T1000 (cell line): ENCODE measurements around the gene MAB21L4.
"Not testable (repeated sequence)": the region's sequence is repeated elsewhere in the genome, so short reads cannot be mapped to it uniquely, and the experiment has no call there.

Source experiments
- DNase-seq: peaks from one replicate; lab custom pipeline; 2025; ENCODE audit warnings: mixed read lengths; lab: John Stamatoyannopoulos, UW

MAB21L4 gene

DNA sequence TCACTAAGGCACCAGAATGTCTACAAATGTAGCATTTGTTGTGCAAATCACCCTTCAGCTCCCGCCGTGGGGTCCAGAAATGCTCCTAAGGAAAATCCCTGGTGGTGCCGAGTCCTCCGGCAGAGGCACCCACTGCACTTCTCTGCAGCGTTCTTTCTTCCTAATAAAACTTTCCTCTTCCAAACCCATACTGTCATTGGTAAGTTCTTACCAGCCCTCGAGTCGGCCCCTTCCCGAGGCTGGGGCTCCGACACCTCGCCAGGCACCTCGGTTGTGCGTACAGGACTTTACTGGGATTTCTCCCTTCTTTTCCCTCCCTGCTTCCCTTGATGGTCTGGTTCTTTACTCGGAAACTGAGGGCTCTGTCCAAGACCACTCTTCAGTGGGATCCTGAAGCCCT is 37.6 kb downstream of the MAB21L4 start:
- DNase-seq, result no peak

DNA sequence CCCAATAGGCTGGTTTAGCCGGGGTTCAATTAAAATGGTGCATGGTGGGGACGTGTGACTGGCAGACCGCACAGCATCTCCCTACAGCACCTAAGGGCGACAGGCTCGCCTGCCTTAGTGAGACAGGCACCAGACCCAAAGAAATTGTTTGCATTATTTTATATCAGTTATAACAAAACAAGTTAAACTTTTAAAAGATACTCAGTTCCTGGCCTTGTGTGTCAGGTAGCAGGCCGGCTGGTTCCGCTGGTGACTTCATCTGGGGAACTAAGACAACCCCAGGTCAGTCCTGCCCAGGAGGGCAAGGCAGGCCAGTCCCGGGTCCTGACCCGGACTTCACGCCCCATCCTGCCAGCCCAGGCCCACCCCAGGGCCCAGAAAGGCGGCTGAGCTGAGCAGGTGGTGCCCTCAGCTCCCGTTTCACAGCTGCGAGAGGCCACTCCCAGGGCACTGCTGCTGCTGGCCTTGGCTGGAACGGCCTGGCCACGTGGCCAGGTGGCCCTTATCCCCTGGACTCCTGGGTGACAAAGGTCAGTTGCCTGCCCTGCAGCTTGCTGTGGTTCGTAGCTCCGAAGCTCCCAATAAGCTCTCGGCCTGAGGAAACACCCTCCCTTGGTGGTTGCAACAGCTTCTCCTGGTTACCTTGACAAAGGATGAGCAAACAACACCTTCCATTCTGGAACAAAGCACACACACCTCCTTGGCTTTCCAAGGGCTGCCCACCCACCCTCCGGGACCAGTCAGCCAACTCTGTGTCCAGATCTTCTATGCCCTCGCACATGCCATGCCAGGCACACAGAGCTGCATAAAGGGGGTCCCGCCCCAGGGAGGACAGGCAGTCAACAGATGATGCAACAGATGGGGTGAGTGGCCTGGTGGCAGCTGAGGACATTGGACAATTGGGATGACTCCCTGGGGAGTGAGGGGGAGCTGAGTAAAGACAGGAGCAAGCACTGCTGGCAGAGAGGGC is 38.6 kb downstream of the MAB21L4 start:
- no peak for DNase-seq

DNA sequence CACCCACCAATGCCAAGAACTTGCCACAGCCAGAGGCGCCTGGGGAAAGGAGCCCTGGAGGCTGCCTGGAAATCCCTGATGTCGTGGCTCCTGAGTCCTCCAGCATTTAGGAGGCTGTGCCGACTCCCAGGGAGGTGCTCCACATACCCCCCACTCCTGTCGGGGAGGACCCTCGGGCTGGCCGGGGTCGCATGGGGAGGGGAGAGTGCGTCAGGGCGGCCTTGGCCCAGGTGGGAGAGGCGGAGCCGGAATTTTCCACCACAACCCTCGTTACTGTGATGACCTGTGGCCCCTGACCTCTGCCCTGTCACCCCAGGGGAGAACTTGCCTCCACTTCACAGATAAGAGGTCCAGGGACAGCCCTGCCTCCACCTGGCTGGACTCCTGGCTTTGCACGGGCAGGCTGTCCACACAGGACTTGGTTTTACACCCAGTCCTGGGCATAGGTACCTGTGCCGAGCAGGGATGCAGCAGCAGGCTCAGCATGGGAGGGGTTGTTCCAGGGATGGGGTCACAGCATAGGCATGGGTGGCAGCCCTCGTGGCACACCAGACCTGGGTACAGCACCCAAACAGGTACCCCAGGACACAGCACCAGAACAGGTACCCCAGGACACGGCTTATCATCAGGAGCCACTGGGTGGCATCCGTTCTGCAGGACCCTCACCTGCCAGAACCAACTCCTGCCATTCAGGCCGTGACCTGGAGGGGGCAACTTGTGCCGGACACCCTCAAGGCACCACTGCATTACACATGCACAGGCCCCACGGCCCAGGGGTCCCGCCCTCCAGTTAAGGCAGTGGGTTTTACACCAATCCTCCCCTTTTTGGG is 39.6 kb downstream of the MAB21L4 start:
- no peak for DNase-seq

DNA sequence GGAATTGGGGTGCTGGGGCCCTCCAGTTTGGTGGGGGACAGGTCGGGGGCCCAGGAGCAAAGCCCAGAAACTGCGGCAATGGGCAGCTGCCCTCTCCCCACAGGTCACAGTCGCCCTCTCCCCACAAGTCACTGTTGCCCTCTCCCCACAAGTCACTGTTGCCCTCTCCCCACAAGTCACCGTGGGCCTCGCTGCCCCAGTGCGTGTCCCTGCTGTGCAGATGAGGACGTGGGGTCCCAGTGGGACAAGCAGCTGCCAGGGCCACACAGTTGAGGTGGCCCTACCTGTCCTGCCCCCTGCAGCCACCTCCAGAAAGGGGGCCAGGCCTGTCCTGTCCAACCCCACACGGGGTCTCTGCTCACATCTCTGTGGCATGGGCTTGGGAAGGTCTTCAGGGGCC is 40.3 kb downstream of the MAB21L4 start:
- no peak for DNase-seq

DNA sequence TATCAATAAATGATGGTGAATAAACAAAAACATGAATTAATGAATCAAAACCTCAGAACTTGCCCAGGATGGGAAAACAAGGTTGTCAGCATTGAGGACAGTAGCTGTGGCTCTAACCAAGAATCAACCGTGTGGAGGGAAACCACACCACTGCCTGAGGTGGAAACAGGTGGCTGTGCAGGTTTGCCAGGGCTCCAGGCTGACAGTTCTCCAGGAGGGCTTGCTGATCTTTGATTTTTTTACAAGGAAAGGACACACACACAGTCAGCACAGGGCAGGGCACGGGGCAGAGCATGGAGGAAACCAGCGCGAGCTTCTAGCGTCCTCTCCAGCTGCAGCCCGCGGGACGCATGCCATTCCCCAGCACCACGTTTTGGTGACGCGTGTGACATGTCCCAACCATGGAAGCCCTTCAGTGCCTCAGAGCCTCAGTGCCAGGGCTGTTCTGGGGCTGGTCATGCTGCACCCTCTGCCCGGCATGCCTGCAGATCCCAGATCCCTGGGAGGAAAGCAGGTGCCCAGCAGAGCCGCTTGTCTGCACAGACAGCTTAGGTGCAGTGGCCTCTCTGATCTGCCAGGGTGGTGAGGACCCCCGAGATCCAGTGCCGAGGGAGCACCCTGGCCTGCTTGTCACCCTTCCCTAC is 43.2 kb downstream of the MAB21L4 start:
- no peak for DNase-seq

DNA sequence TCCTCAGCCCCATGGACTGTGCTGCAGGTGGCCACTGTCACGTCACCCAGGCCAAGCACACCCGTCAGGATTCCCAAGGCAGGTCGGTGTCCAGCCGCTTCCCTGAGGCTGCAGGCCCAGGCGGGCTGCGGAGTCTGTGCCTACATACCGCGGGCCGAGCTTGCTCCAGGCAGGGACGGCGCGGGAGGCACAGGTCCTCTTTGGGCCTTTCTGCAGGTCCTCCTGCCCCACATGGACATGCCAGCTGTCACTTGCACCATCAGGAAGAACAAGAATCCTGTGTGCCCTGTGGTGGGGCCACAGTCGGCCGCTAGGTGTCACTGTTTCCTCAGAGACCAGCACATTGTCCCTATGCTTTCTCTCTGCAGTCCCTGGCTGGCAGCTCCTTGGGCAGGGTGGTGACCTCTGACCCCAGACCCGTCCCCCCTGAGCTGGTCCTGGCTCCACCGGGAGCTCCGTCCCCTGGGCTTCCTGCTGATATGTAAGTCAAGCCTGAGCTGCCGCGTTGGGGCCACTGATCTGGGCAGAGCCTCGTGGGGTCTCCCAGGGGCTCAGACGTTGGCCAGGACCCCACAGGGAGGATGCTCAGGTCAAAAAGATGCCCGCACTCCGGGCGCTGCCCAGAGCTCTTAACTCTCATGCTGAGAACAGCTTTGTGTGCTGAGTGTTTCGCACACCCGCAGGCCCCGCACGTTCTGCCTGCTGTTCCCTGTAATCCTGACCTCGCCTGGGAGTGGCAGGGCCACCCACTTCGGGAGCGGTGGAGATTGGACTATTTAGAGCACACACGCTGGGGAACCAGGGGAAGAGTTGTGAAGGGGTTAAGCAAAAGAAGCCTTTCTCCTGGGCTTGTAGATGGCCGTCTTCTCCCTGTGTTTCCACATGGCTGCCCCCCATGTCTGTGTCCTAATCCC is 44.6 kb downstream of the MAB21L4 start:
- DNase-seq, result peak; percentile 71

DNA sequence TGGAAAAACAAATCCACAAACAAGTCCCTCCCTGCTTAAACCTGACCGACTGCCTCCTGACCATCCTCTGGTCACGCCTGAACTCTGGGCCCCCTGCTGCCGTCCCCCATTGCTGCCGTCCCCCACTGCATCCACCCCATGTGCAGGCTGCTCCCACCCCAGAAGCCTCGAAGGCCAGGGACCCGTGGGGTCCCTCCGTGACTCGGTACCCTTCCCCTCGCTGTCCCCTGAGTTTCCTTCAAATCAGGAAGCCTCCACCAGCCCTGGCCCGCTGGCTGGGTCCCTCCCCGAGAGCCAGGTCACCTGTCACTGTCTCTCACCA is 45.2 kb downstream of the MAB21L4 start:
- no peak for DNase-seq

DNA sequence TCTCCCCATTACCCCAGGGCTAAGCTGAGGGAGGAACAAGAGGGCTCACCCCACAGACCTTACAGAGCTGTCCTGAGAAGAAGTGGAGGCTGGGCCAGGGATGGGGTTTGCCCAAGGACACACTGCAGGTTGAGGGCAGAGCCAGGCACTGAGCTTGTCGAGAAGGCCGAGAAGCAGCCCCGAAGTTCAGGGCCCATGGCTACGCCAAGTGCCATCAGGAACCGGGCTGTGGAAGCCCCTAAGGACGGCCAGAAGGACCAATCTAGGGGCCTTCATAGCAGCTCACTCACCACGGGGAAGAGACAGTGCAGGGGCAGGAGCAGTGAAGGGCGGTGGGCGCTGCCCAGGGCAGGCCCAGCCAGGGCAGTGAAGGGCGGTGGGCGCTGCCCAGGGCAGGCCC is 45.9 kb downstream of the MAB21L4 start:
- DNase-seq, result no peak

DNA sequence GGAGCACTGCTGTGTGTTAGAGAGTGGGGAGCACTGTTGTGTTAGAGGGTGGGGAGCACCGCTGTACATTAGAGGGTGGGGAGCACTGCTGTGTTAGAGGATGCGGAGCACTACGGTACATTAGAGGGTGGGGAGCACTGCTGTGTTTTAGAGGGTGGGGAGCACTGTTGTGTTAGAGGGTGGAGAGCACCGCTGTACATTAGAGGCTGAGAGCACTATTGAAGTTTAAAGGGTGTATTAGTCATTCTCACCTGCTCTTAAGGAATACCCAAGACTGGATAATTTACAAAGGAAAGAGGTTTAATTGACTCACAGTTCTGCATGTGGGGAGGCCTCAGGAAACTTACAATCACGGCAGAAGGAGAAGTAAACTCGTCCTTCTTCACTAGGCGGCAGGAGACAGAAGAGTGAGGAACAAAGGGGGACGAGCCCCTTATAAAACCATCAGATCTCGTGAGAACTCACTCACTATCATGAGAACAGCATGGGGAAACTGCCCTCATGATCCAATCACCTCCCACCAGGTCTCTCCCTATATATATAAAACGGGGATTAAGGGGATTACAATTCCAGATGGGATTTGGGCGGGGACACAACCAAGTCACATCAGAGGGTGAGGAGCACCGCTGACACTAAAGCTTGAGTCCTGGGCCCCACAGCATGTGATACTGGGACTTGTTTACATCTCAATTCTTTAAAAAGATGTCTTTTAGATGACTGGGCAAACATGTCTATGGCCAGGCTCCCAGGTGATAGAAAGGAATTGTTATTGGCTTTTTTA is 46.9 kb downstream of the MAB21L4 start:
- DNase-seq, result no peak

DNA sequence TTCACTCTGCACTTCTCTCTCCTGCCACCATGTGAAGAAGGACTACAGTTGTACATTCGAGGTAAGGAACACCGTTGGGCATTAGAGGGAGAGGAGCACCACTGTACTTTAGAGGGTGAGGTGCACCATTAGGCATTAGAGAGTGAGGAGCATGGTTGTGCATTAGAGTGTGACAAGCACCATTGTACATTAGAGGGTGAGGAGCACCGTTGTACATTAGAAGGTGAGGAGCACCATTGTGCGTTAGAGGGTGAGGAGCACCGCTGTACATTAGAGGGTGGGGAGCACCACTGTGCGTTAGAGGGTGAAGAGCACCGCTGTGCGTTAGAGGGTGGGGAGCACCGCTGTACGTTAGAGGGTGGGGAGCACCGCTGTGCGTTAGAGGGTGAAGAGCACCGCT is 48.1 kb downstream of the MAB21L4 start:
- no peak for DNase-seq

DNA sequence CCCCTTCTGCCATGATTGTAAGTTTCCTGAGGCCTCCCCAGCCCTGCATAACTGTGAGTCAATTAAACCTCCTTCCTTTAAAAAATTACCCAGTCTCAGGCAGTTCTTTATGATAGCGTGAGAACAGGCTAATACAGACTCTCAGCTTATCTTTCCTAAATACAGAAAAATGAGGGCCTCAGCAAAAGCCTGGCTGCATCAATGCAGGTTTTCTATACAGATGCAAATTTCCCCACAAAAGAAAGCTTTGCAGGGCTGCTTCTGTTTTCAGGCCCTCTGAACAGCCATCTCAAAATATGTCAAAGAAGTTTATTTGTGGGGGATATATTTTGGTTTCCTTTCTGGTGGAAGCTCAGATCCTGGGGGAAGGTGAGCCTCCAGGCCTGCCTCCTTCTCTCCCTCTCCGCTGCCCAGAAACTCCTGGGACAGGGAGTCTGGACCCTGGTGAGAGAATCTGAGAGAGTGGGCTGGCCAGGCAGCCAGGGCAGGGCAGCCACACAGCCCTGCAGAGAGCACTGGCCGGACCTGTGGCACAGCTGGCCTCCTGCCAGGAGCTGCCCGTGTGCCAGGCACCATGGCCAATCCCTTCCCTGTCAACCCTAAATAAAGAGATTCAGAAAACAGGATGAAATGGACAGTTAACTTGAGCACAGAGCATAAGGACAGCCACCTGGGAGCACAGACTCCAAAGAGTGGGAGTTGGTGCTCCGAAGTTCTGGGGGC is 48.9 kb downstream of the MAB21L4 start:
- DNase-seq, result no peak

DNA sequence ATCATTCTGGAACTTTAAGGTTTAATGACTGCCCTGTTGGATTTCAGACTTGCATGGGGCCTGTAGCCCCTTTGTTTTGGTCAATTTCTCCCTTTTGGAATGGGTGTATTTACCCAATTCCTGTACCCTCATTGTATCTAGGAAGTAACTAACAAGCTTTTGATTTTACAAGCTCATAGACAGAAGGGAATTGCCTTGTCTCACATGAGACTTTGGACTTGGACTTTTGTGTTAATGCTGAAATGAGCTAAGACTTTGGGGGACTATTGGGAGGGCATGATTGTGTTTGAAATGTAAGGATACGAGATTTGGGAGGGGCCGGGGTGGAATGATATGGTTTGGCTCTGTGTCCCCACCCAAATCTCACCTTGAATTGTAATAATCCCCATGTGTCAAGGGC is 49.6 kb downstream of the MAB21L4 start:
- DNase-seq, result not testable (repeated sequence)

DNA sequence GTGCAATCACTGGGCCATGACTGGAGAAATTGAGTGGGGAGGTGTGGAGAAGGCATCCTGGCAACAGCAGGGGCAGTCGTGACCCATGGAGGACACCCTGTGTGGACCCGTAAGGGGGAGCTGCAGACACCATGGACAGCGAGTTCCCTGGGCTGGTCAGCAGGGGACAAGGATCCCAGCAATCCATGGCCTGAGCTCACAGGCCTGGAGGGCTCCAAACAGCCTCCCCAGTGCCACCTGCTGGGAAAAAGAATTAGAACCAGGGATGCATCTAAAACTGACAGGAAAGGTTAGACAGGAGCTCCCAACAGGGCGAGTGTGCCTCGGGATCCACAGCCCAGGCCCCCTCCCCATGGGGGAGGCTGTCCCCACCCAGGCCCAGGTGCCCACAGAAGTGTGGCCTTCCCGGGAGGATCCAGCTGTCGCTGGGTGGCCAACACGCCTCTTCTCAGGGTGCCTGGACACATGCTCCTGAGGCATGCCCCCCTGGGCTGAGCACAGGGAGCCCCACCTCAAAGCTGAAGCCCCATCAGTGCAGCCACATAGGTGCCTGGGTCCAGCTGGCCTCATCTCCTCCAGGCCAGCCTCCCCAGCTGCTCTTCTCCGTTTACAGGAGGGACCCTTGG is 55.4 kb downstream of the MAB21L4 start:
- no peak for DNase-seq

DNA sequence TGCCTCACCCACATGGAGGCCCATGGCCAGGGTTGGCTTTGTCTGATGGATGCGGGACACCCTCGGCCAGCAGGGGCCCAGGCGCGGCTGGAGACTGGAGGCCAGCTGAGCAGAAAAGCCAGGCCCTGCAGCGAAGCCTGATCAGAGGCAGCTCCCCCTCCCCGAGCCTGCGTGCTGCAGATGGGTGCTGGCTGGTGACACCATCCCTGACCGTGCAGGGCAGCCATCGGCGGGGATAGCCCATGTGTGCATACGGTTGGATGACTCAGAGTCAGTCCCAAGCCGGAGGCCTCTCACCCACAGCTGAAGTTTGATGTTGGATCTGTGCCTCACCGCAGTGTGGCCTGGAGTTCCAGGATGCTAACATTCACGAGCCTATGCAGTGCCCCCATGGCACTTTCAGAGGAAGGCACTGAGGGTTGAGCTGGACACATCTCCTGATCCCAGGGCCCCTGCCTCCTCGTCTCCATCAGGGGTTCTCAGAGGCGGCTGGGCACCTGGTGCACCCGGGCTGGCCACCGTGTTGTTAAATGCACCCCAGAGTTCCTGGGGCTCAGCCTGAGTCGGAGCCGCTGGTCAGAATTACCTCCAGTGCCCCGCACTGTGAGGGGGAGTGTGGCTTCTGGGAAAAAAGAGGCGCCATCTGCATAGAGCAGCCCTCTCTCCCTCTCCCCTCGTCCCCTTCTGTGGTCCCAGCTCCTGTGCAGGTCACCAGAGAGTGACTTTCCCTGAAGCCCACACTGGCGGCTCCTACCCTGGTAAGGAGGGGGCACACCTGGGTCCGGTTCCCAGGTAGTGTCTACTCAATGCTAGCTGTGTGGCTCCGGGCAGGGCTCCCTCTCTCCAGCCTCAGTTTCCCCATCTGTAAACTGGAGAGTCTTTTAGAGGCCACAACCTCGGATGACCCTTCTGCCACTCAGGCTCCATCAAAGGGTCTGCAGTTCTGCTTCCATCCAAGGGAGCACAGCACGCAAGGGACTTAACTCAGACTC is 56.5 kb downstream of the MAB21L4 start:
- no peak for DNase-seq

DNA sequence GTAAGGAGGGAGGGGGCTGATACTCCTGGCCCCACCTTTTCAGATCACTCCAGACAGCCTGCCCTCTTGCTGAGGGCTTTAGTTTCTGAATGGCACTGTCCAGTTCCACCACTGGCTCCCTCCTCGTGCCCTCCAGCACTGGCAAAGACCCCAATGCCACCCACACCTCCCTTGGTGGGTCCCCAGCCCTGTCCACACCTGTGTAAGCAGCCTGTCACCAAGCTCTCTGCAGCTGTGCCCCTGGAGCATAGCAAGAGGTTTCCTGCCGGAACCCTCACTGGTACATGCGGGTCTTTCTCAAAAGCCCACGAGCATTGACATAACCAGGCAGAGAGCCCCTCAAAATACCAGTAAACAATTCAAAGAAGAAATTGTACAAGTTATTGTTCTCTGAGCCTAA is 58.3 kb downstream of the MAB21L4 start:
- DNase-seq, result no peak

DNA sequence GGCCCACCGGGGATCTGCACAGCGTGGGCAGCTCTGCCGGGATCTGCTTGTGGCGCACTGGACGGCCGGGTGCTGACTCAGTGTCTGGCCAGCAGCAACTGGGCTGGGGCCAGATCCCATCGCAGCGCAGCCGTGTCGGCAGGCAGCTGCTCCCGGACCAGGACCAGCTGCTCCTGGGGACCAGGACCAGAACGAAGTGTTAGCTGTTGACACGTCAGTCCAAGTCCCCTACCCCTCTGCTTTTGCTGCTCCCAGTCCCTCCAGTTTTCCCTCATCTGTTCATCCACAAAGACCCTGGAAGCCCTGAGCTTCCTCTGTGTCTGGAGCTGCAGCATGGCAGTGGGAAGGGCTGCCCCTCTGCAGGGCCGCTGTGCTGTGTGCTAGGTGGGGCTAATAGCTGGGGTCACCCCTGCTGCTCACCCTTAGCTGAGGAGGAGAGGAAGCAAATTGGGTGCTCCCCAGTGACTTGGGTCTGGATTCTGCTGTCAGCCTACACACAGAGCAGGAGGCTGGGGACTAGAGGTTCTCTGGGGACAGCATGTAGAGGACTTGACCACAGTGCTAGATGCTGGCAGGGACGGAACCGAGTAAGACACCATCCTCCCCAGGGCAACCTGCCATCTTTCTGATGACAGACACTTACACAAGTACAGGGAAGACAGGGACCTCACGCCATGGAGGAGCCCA is 59.0 kb downstream of the MAB21L4 start:
- no peak for DNase-seq
